ENCODE results near the gene ABHD16B. TPM values are rescaled to one million over a fixed set of nuclear protein-coding genes. Genes with fewer than 3 reads are reported as not detected.
"Not testable (repeated sequence)": the region's sequence is repeated elsewhere in the genome, so short reads cannot be mapped to it uniquely, and the experiment has no call there.

The ABHD16B gene
- total RNA-seq, 1 donor from 2014 or later, result not detected

DNA sequence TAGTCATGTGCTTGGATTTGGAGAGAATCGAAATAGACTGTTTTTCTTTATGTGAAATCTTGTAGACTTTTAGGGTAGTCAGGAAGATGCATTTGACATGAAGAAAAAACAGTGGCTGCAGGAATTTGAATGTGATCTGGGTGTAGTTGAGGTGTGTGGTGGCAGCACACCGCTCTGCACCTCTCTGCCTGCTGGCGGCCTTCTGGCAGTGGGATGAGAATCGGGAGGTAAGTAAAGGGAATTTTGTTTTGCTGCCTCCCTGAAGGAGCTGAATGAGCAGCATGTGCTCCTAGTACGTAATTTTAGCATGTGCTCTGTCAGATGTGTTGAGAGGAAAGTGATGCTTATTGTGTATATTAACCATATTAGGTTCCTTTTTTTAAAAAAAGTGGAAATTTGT lies 7.0 kb downstream of the ABHD16B start:
- Histone ChIP-seq H3K27ac (no peak overlapping the region), H3K27me3 (ENCODE audit: low read depth) (no peaks in the 10 kb centered on the region), H3K4me1 (peaks cover 35% of the 10 kb centered on the region), H3K4me3 (no peak overlapping the region), H3K9me3 (no peaks in the 10 kb centered on the region), H3K36me3 (peaks cover 54% of the 10 kb centered on the region)
- intact Hi-C loops (cut with DNase I), result no loop called here
- ATAC-seq (no peak), DNase-seq (no peak)
- TF ChIP-seq, protein P1, sequence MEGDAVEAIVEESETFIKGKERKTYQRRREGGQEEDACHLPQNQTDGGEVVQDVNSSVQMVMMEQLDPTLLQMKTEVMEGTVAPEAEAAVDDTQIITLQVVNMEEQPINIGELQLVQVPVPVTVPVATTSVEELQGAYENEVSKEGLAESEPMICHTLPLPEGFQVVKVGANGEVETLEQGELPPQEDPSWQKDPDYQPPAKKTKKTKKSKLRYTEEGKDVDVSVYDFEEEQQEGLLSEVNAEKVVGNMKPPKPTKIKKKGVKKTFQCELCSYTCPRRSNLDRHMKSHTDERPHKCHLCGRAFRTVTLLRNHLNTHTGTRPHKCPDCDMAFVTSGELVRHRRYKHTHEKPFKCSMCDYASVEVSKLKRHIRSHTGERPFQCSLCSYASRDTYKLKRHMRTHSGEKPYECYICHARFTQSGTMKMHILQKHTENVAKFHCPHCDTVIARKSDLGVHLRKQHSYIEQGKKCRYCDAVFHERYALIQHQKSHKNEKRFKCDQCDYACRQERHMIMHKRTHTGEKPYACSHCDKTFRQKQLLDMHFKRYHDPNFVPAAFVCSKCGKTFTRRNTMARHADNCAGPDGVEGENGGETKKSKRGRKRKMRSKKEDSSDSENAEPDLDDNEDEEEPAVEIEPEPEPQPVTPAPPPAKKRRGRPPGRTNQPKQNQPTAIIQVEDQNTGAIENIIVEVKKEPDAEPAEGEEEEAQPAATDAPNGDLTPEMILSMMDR (IDR thresholded peaks at IDR 0.05), result no peak

DNA sequence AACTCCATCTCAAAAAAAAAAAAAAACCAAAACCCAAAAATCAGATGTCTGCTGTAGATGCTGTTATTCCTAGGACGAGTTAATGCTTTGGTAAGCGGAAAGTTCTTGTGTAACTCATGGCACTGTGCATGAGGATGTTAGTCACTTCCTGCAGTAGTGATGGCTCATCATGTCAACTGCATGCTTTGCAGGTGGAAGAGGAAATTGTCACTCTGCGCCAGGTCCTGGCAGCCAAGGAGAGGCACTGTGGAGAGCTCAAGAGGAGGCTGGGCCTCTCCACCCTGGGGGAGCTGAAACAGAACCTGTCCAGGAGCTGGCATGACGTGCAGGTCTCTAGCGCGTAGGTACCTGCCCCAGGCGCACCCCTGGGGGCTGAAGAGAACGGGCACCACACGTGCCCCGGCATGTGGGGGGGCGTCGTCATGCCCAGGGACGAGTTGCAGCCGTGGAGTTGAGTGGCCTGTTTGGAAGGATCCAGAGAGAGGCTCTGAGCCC lies 12.2 kb downstream of the ABHD16B start:
- Histone ChIP-seq H3K27ac (peak overlapping the region; percentile 68), H3K27me3 (ENCODE audit: low read depth) (no peaks in the 10 kb centered on the region), H3K4me3 (no peak overlapping the region), H3K36me3 (peaks cover 100% of the 10 kb centered on the region), H3K4me1 (peaks cover 16% of the 10 kb centered on the region), H3K9me3 (no peaks in the 10 kb centered on the region)
- intact Hi-C loops (cut with DNase I), result no loop called here
- DNase-seq, result peak; percentile 69
- ATAC-seq, result peak; percentile 78 to 86
- TF ChIP-seq, protein P1 (IDR thresholded peaks at IDR 0.05), result no peak

DNA sequence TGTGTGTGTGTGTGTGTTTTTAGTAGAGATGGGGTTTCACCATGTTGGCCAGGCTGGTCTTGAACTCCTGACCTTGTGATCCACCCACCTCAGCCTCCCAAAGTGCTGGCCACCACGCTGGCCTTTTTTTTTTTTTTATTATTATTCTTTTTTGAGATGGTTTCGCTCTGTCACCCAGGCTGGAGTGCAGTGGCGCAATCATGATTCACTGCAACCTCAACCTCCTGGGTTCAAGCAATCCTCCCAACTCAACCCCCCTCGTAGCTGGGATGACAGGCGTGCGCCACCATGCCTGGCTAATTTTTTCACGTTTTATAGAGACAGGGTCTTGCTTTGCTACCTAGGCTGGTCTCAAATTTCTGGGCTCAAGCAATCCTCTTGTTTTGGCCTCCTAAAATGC lies 12.9 kb downstream of the ABHD16B start:
- Histone ChIP-seq H3K4me1 (peaks cover 16% of the 10 kb centered on the region), H3K27ac (peak overlapping the region; percentile 24), H3K36me3 (peaks cover 100% of the 10 kb centered on the region)
- ATAC-seq; intact Hi-C loops (cut with DNase I); DNase-seq; H3K4me3 ChIP-seq; H3K9me3 ChIP-seq; H3K27me3 ChIP-seq (ENCODE audit: low read depth): not testable (repeated sequence)

DNA sequence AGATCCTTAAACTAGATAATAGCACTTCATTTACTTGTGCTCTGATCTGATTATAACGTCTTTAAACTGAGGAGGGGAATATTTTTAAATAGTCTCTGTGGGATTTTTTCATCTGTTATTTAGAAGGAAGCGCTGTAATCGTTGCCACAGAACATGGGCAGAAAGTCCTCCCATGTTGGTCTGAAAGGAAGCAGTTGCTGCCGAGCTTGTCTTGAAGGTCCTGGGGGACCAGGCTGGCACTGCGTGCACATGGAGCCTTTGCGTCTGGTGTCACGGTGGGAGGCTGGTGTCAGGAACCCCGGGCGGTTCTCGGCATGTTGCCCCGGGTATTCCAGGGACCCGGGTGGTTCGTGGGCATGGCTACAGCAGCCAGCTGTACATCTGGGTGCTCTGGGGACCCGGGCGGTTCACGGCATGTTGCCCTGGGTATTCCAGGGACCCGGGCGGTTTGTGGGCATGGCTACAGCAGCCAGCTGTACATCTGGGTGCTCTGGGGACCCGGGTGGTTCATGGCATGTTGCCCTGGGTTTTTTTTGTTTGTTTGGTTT lies 15.3 kb downstream of the ABHD16B start:
- H3K4me3 ChIP-seq, result no peak overlapping the region
- intact Hi-C loops (cut with DNase I), result no loop called here
- H3K27ac ChIP-seq, result no peak overlapping the region
- no peaks in the 10 kb centered on the region for H3K9me3 ChIP-seq
- ATAC-seq, result no peak
- no peak for DNase-seq
- TF ChIP-seq, protein P1 (IDR thresholded peaks at IDR 0.05), result no peak
- peaks cover 16% of the 10 kb centered on the region for H3K4me1 ChIP-seq
- no peaks in the 10 kb centered on the region for H3K27me3 ChIP-seq (ENCODE audit: low read depth)
- peaks cover 90% of the 10 kb centered on the region for H3K36me3 ChIP-seq

DNA sequence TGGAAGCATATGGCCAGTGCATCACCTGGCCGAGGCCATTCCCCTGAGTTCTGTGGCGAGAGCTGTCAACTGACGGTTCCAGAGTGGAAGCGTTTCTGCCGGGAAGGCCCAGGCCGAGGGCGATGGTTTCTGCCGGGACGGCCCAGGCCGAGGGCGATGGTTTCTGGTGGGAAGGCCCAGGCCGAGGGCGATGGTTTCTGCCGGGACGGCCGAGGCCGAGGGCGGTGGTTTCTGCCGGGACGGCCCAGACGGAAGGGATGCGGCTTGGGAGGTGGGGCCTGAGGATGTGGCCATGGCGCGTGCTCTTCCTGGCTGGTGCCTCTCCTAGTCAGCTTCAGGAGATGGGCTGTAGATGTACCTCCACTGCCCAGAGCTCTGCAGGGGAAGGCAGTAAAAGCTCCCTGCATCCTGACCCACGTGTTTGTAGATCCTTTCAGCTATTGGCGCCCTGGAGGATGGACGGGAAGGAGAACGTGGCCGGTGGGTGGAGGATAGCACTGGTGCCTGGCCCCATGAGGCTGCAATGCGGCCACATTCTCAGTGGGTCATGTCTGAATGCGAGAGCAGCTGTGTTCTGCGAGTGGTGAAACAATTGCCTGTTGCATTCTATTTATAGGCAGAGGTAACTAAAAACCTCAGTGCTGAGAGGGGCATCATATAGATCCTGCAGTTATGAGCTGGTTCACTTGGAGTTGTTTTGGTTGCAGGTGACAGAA lies 16.6 kb downstream of the ABHD16B start:
- ATAC-seq (no peak), DNase-seq (no peak)
- peaks cover 10% of the 10 kb centered on the region for H3K4me1 ChIP-seq
- intact Hi-C loops (cut with DNase I), result no loop called here
- H3K4me3 ChIP-seq, result no peak overlapping the region
- H3K27ac ChIP-seq, result no peak overlapping the region
- no peaks in the 10 kb centered on the region for H3K27me3 ChIP-seq (ENCODE audit: low read depth)
- peaks cover 90% of the 10 kb centered on the region for H3K36me3 ChIP-seq
- H3K9me3 ChIP-seq, result no peaks in the 10 kb centered on the region
- TF ChIP-seq, protein P1 (IDR thresholded peaks at IDR 0.05), result no peak

Measured in lower lobe of right lung (tissue), 2 donors.